ENCODE data around the gene HOXA3. TPM values are rescaled to one million over a fixed set of nuclear protein-coding genes. Genes with fewer than 3 reads are reported as not detected.

The HOXA3 gene
- total and polyA plus RNA-seq, 2 donors (not counting 1 experiment from before 2014, with no cell fraction given): 0.68 to 1.5 TPM

GRCh38 chr7:27073076-27073475, 79.3 kb downstream of the HOXA3 start:
- Histone ChIP-seq H3K4me2 (ENCODE audit: extremely low read depth, insufficient read depth, low read length) (no peak overlapping the region), H3K27me3 (ENCODE audit: control insufficient read depth, insufficient read depth, low read length) (no peaks in the 10 kb centered on the region), H3K4me1 (ENCODE audit: control insufficient read depth, extremely low read depth, insufficient read depth, low read length) (no peaks in the 10 kb centered on the region), H3K79me2 (ENCODE audit: control insufficient read depth, insufficient read depth, low read length) (no peaks in the 10 kb centered on the region), H3K9ac (ENCODE audit: insufficient read depth, low read length) (no peak overlapping the region), H2AFZ (ENCODE audit: low read length) (no peak overlapping the region), H3K9me3 (ENCODE audit: control insufficient read depth, insufficient read depth, low read depth, low read length) (no peaks in the 10 kb centered on the region), H3K36me3 (ENCODE audit: control insufficient read depth, insufficient read depth, low read length) (no peaks in the 10 kb centered on the region), H4K20me1 (ENCODE audit: control insufficient read depth, extremely low read depth, insufficient read depth, low read length) (no peaks in the 10 kb centered on the region), H3K4me3 (replicated peaks in 1 of 4; ENCODE audit: control extremely low read depth in 1 of 4, insufficient read depth in 1 of 4, low read depth in 3 of 4, low read length in 4 of 4) (no peak overlapping the region), H3K27ac (ENCODE audit: insufficient read depth, low read length) (no peak overlapping the region)
- TF ChIP-seq EZH2 (IDR thresholded peaks at IDR 0.05; ENCODE audit: low read length, missing control alignments) (no peak), CTCF (conservative IDR thresholded peaks at IDR 0.05 in 1 of 2, IDR thresholded peaks at IDR 0.05 in 1 of 2; ENCODE audit: low read depth in 1 of 2, low read length in 2 of 2) (no peak)
- no peak for DNase-seq (ENCODE audit: low read depth in 2 of 2)

GRCh38 chr7:27071622-27072390, 80.6 kb downstream of the HOXA3 start:
- Histone ChIP-seq H3K4me2 (ENCODE audit: extremely low read depth, insufficient read depth, low read length) (no peak overlapping the region), H3K9ac (ENCODE audit: insufficient read depth, low read length) (no peak overlapping the region), H3K27me3 (ENCODE audit: control insufficient read depth, insufficient read depth, low read length) (no peaks in the 10 kb centered on the region), H3K4me3 (replicated peaks in 1 of 4; ENCODE audit: control extremely low read depth in 1 of 4, insufficient read depth in 1 of 4, low read depth in 3 of 4, low read length in 4 of 4) (no peak overlapping the region), H3K9me3 (ENCODE audit: control insufficient read depth, insufficient read depth, low read depth, low read length) (no peaks in the 10 kb centered on the region), H3K36me3 (ENCODE audit: control insufficient read depth, insufficient read depth, low read length) (no peaks in the 10 kb centered on the region), H3K79me2 (ENCODE audit: control insufficient read depth, insufficient read depth, low read length) (no peaks in the 10 kb centered on the region), H3K27ac (ENCODE audit: insufficient read depth, low read length) (no peak overlapping the region), H3K4me1 (ENCODE audit: control insufficient read depth, extremely low read depth, insufficient read depth, low read length) (no peaks in the 10 kb centered on the region), H4K20me1 (ENCODE audit: control insufficient read depth, extremely low read depth, insufficient read depth, low read length) (no peaks in the 10 kb centered on the region), H2AFZ (ENCODE audit: low read length) (no peak overlapping the region)
- no peak for TF ChIP-seq EZH2 (IDR thresholded peaks at IDR 0.05; ENCODE audit: low read length, missing control alignments)
- no peak for TF ChIP-seq CTCF (conservative IDR thresholded peaks at IDR 0.05 in 1 of 2, IDR thresholded peaks at IDR 0.05 in 1 of 2; ENCODE audit: low read depth in 1 of 2, low read length in 2 of 2)
- no peak for DNase-seq (ENCODE audit: low read depth in 2 of 2)

- Histone ChIP-seq H3K36me3 (ENCODE audit: control insufficient read depth, insufficient read depth, low read length) (no peaks in the 10 kb centered on the region), H3K4me1 (ENCODE audit: control insufficient read depth, extremely low read depth, insufficient read depth, low read length) (no peaks in the 10 kb centered on the region), H3K9ac (ENCODE audit: insufficient read depth, low read length) (no peak overlapping the region), H3K9me3 (ENCODE audit: control insufficient read depth, insufficient read depth, low read depth, low read length) (no peaks in the 10 kb centered on the region), H2AFZ (ENCODE audit: low read length) (no peak overlapping the region), H4K20me1 (ENCODE audit: control insufficient read depth, extremely low read depth, insufficient read depth, low read length) (no peaks in the 10 kb centered on the region), H3K27me3 (ENCODE audit: control insufficient read depth, insufficient read depth, low read length) (no peaks in the 10 kb centered on the region), H3K79me2 (ENCODE audit: control insufficient read depth, insufficient read depth, low read length) (no peaks in the 10 kb centered on the region), H3K4me2 (ENCODE audit: extremely low read depth, insufficient read depth, low read length) (no peak overlapping the region), H3K27ac (ENCODE audit: insufficient read depth, low read length) (no peak overlapping the region), H3K4me3 (replicated peaks in 1 of 4; ENCODE audit: control extremely low read depth in 1 of 4, insufficient read depth in 1 of 4, low read depth in 3 of 4, low read length in 4 of 4) (no peak overlapping the region)
- TF ChIP-seq EZH2 (IDR thresholded peaks at IDR 0.05; ENCODE audit: low read length, missing control alignments) (no peak), CTCF (conservative IDR thresholded peaks at IDR 0.05 in 1 of 2, IDR thresholded peaks at IDR 0.05 in 1 of 2; ENCODE audit: low read depth in 1 of 2, low read length in 2 of 2) (no peak)
- no peak for DNase-seq (ENCODE audit: low read depth in 2 of 2)
Observed at GRCh38 chr7:27068259-27068658, 84.1 kb downstream of the HOXA3 start.

All from fibroblast of lung (primary cell).